Uterus (tissue), 4 donors: ENCODE results near the gene DHRS4L2. TPM values are rescaled to one million over a fixed set of nuclear protein-coding genes. Genes with fewer than 3 reads are reported as not detected.
A peak's percentile ranks its signal among the peaks of the same experiment; 100 is the strongest.
"Not testable (repeated sequence)": the region's sequence is repeated elsewhere in the genome, so short reads cannot be mapped to it uniquely, and the experiment has no call there.

Experiments
- DNase-seq, 2 donors: peaks; one replicate each; pipeline ENCODE4 v3.0.0-alpha.2; 2019 to 2020
- H3K27ac ChIP-seq, 2 donors: fragments of 200-600 bp; sonication (generic); 1 replicate in 1 of 2; 2 replicates in 1 of 2; pipeline ENCODE4 v1.5.1; 2016 to 2018
- H3K27me3 ChIP-seq, 2 donors: fragments of 200-600 bp; sonication (generic); one replicate each; pipeline ENCODE4 v1.5.1; 2018 to 2019; ENCODE audit warnings: control low read depth in 1 of 2
- H3K36me3 ChIP-seq, 2 donors: fragments of 200-600 bp; sonication (generic); one replicate each; pipeline ENCODE4 v1.5.1; 2019; ENCODE audit warnings: control low read depth in 1 of 2
- H3K4me1 ChIP-seq, 2 donors: fragments of 200-600 bp; sonication (generic); one replicate each; pipeline ENCODE4 v1.5.1; 2018 to 2019; ENCODE audit warnings: control low read depth in 1 of 2
- H3K4me3 ChIP-seq, 2 donors: fragments of 200-600 bp; sonication (generic); 1 replicate in 1 of 2; 2 replicates in 1 of 2; pipeline ENCODE4 v1.5.1; 2018 to 2019; ENCODE audit warnings: mild to moderate bottlenecking in 1 of 2
- H3K9me3 ChIP-seq, 2 donors: fragments of 200-600 bp; sonication (generic); one replicate each; pipeline ENCODE4 v1.5.1; 2019; ENCODE audit warnings: control low read depth in 1 of 2
- CTCF ChIP-seq, 4 experiments: fragments of 200-600 bp in 2 of 4; fragments of 450-650 bp in 2 of 4; sonication (generic) in 2 of 4; IDR thresholded peaks; one replicate each; pipeline ENCODE4 v1.5.1; 2016 to 2019; ENCODE audit warnings: antibody characterized with exemption in 4 of 4, mild to moderate bottlenecking in 2 of 4, moderate library complexity in 1 of 4
- POLR2A ChIP-seq, 2 donors: fragments of 450-650 bp; IDR thresholded peaks; one replicate each; pipeline ENCODE4 v1.6.1; 2016; ENCODE audit warnings: antibody characterized with exemption in 2 of 2, mild to moderate bottlenecking in 1 of 2, moderate library complexity in 1 of 2
- intact Hi-C: fragments of 100-400 bp; cut with DNase I; formaldehyde crosslinking; loops from one replicate; pipeline ENCODE4 v1.15.1; 2023; ENCODE audit warnings: low total_unique reads
- total RNA-seq, 4 donors: library from RNA; depleted of rRNA in 3 of 4; stranded (reverse); fragments of >200 nt in 3 of 4; gene quantifications; one replicate each; pipeline versions ENCODE4 v1.1.0 to v1.2.4, GENCODE V29; 2014 to 2023
- donor health status: DM: yes; HTN: yes; CAD: no.

DHRS4L2 gene
- total RNA-seq, 4 donors from 2014 or later: 0.88 to 17.2 (median 8.6) TPM

- peak in 1 of 2 donors; percentile 54 for DNase-seq
- H3K36me3 ChIP-seq: no peaks in the 10 kb centered on the region
- H3K27me3 ChIP-seq: no peaks in the 10 kb centered on the region
- H3K4me3 ChIP-seq: no peak overlapping the region
- peak overlapping the region in 1 of 2 donors; percentile 67 for H3K27ac ChIP-seq
- no peak for TF ChIP-seq POLR2A (IDR thresholded peaks at IDR 0.05)
- no peak for TF ChIP-seq CTCF (IDR thresholded peaks at IDR 0.05)
- H3K4me1 ChIP-seq: no peaks in the 10 kb centered on the region
- intact Hi-C loops: no loop called here
- H3K9me3 ChIP-seq: no peaks in the 10 kb centered on the region
Measured at GRCh38 chr14:23984891-23985602, 3.7 kb upstream of the DHRS4L2 start.

- H3K36me3 ChIP-seq, DNase-seq, H3K27me3 ChIP-seq, H3K9me3 ChIP-seq, intact Hi-C loops, H3K4me1 ChIP-seq: not testable (repeated sequence)
- H3K4me3 ChIP-seq: peak overlapping the region in 1 of 2 donors; percentile 42
- H3K27ac ChIP-seq: peak overlapping the region; percentile 52 to 75
Measured at GRCh38 chr14:23988223-23988606, 514 bp upstream of the DHRS4L2 start.

- peak in 1 of 2 donors; percentile 39 for DNase-seq
Measured at GRCh38 chr14:23989734-23990445, 1.2 kb downstream of the DHRS4L2 start.

DNA sequence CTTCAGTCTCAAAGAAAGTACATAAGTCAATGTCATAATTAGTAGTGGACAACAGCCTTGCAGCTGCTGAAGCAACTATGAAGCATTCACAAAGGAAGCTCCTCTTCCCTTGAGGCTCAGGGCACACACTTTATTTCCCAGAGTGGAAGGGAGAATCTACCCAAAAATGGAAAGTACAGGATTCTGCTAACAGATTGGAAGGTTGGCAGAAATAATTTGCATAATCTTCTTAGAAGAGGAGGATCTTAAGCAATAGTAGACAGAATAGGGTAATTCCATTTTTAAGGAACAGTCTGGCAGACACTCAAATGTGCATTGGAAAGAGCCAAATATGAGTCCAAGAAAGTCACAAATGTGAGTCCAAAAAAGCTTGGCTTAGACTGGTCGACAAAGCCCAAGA, 2.2 kb downstream of the DHRS4L2 start:
- intact Hi-C loops, H3K36me3 ChIP-seq, H3K4me3 ChIP-seq, H3K4me1 ChIP-seq, H3K27me3 ChIP-seq, H3K27ac ChIP-seq, H3K9me3 ChIP-seq, DNase-seq: not testable (repeated sequence)

More at GRCh38 chr14:23989734-23990445, 1.2 kb downstream of the DHRS4L2 start:
- H3K36me3 ChIP-seq, H3K27me3 ChIP-seq, intact Hi-C loops, H3K4me3 ChIP-seq, H3K4me1 ChIP-seq, H3K9me3 ChIP-seq: not testable (repeated sequence)
- peak overlapping the region in 1 of 2 donors; percentile 75 for H3K27ac ChIP-seq

- H3K9me3 ChIP-seq, DNase-seq, H3K27me3 ChIP-seq, H3K36me3 ChIP-seq, H3K4me3 ChIP-seq, H3K27ac ChIP-seq, H3K4me1 ChIP-seq, intact Hi-C loops: not testable (repeated sequence)
Measured at GRCh38 chr14:23993042-23993441, 4.3 kb downstream of the DHRS4L2 start.

DNA sequence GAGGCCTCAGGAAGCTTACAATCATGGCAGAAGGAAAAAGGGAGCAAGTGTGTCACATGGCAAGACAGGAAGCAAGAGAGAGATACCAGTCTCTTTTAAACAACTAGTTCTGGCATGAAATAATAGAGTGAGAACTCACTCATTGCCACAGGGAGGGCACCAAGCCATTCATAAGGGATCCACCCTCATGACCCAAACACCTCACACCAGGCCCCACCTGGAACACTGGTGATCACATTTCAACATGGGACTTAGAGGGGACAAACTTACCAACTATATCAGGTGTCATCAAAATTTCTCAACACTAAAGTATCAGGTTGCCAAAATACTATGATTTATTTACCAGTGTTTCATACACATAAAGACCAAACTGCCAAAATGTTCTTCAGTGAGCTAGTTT, 7.3 kb downstream of the DHRS4L2 start:
- intact Hi-C loops, H3K36me3 ChIP-seq, H3K27me3 ChIP-seq, H3K4me3 ChIP-seq, DNase-seq, H3K27ac ChIP-seq, H3K4me1 ChIP-seq, H3K9me3 ChIP-seq: not testable (repeated sequence)

DNA sequence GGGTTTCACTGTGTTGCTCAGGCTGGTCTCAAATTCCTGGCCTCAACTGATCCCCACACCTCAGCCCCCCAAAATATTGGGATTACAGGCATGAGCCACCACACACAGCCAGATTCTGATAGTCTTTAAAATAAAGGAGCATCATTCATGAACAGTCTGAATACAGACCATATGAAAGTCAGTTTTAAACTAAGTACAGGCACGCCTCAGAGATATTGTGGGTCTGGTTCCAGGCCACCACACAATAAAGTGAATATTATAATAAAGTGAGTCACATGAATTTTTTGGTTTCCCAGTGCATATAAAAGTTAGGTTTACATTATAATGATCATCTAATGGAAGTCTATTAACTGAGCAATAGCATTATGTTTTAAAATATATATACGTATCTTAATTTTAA, 8.1 kb downstream of the DHRS4L2 start:
- H3K4me1 ChIP-seq, H3K27me3 ChIP-seq, H3K9me3 ChIP-seq, H3K4me3 ChIP-seq, H3K36me3 ChIP-seq, intact Hi-C loops, DNase-seq, H3K27ac ChIP-seq: not testable (repeated sequence)

DNA sequence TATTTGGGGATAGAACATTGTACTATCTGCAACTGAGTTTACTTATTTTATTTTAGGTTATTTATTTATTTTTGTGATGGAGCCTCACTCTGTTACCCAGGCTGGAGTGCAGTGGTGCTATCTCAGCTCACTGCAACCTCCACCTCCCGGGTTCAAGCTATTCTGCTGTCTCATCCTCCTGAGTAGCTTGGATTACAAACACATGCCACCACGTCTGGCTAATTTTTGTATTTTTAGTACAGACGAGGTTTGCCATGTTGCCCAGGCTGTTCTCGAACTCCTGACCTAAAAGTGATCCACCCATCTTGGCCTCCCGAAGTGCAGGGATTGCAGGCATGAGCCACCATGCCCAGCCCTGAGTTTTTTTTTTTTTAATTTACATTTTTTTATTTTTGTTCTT, 10.9 kb downstream of the DHRS4L2 start:
- H3K36me3 ChIP-seq, H3K9me3 ChIP-seq, H3K27me3 ChIP-seq, DNase-seq, intact Hi-C loops, H3K27ac ChIP-seq, H3K4me3 ChIP-seq, H3K4me1 ChIP-seq: not testable (repeated sequence)

- DNase-seq, H3K27ac ChIP-seq, H3K4me3 ChIP-seq, H3K4me1 ChIP-seq, H3K27me3 ChIP-seq, H3K36me3 ChIP-seq, intact Hi-C loops, H3K9me3 ChIP-seq: not testable (repeated sequence)
Measured at GRCh38 chr14:24001078-24001477, 12.3 kb downstream of the DHRS4L2 start.

DNA sequence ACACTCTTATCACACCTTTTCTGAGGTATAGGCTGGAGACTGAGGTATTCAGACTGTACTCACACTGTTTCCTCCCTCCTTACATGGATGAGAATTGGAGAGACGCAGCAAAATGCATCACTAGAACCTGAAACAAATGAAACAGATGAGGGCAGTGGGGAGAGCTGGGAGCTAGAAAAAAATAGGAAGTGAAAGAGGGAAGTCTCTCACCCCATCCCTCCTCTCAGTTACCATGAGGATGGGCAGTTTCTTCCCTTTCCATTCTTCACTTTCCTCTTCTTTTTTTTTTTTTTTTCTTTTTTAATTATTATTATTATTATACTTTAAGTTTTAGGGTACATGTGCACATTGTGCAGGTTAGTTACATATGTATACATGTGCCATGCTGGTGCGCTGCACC, 12.9 kb downstream of the DHRS4L2 start:
- DNase-seq, H3K27me3 ChIP-seq, H3K4me3 ChIP-seq, H3K4me1 ChIP-seq, intact Hi-C loops, H3K36me3 ChIP-seq, H3K27ac ChIP-seq, H3K9me3 ChIP-seq: not testable (repeated sequence)

- H3K36me3 ChIP-seq, H3K4me1 ChIP-seq, intact Hi-C loops, H3K9me3 ChIP-seq, H3K27me3 ChIP-seq, DNase-seq: not testable (repeated sequence)
- peak overlapping the region in 1 of 2 donors; percentile 54 for H3K27ac ChIP-seq
- peak overlapping the region in 1 of 2 donors; percentile 29 for H3K4me3 ChIP-seq
Measured at GRCh38 chr14:24006471-24006816, 17.7 kb downstream of the DHRS4L2 start.

GRCh38 chr14:24006817-24007652, 18.3 kb downstream of the DHRS4L2 start:
- peak; percentile 33 to 54 for DNase-seq
- Histone ChIP-seq H3K4me3 (peak overlapping the region in 1 of 2 donors; percentile 29), H3K27ac (peak overlapping the region in 1 of 2 donors; percentile 54)
- H3K9me3 ChIP-seq, H3K27me3 ChIP-seq, H3K36me3 ChIP-seq, H3K4me1 ChIP-seq, intact Hi-C loops: not testable (repeated sequence)
